ENCODE measurements around the gene ALOX15.
"Not testable (repeated sequence)": the region's sequence is repeated elsewhere in the genome, so short reads cannot be mapped to it uniquely, and the experiment has no call there.

ALOX15 gene

GRCh38 chr17:4645642-4646041, 4.2 kb upstream of the ALOX15 start:
- no peak for DNase-seq

GRCh38 chr17:4643676-4644075, 2.2 kb upstream of the ALOX15 start:
- no peak for DNase-seq

GRCh38 chr17:4642286-4642685, 808 bp upstream of the ALOX15 start:
- no peak for DNase-seq

DNA sequence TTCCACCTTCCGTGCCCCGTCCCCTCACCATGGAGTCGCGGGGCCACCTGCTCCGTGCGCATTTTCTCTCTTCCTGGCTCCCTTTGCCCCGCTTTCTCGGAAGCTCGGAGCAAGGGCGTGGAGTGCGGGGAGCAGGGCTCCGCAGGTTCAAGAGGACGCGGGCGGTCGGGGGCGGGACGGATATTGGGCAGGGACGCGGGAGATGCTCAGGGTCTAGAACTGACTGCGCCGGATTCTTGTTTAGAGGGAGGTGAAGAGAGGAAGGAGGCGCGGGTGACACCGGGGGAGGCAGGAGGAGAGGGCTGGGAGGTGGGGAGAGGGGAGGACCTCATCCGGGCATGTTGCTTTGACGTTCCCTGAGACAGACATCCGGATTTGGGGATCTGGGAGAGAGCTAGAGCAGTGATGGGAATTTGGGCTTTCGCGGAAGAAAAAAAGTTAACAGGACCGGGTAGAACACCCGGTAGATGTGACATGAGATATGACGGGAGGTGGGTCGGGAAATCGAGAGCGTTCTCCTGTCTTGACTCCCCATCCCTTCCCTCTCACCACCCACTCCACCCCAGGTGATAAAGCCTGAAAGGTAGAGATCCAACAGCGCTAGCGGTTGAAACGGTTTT, 799 bp downstream of the ALOX15 start:
- not testable (repeated sequence) for DNase-seq

DNA sequence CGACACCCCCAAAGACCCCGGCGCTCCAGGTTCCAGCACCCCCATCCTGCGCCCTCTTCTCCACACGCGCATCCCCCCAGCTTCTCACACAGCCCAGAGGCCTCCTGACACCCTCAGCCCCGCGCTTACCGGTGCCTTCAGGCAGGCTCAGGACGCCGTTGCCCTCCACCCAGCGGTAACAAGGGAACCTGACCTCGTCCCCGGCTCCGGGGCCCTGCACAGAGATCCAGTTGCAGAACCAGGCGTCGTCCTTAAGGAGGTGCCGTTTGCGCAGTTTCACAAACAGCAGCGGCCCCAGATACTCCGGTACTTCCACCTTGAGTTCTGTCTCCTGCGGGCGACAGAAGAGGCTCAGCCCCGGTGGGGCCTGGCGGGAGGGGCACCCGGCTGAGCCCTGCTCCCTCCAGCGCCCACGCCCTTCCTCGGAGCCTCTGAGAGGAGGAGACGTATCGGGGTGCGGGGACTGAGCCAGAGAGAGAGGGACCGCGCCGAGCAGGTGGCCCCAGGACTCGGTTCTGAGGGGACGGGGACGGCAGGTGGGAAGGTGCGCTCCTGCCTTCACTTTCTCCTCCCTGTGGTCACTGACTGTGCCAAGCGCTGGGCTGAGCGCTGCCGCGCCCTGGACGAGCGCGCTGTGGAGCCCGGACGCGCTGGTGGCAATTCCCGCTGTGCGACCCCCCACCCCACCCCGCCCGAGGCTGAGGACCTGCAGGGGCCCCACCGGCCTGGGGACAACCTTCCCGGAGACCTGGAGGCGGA, 2.0 kb downstream of the ALOX15 start:
- DNase-seq = peak; percentile 52

GRCh38 chr17:4638766-4639165, 2.7 kb downstream of the ALOX15 start:
- not testable (repeated sequence) for DNase-seq

GRCh38 chr17:4636474-4637100, 4.9 kb downstream of the ALOX15 start:
- no peak for DNase-seq

DNA sequence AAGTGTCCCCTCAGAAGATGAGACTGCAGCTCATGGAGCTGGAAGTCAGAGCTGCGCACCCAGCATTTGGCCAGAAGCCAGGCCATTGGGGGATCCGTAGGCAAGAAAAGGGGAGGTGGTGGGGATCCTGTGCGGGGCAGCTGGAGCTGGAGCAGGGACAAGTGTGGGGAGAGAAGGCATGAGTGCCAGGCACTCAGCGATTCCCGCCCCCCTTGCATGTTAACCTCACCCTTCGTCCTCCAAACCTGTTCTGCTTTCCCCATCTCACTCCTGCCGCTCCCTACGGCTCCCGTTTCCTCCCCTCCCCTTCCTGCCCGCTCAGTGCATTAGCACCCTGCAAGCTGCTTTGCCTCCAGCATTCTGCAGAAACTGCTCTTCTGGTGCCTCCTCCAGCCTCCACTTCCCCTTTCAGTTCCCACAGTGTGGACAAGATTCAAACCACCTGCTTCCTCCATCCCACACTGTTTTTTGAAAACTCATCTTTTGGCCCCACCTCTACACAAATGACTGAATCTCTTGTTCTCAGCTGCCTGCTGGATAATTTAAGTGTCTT, 5.6 kb downstream of the ALOX15 start:
- peak; percentile 81 for DNase-seq

DNA sequence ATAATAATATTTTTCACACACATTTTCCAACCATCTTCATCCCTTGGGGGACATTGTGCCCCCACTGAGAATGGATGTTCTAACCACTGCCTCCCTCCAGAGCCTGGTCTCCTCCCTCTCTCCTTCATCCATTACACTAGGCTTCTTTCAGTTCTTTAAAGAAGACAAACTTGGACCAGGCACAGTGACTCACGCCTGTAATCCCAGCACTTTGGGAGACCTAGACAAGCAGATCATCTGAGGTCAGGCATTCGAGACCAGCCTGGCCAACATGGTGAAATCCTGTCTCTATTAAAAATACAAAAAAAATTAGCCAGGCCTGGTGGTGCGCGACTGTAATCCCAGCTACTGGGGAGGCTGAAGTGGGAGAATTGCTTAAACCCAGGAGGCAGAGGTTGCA, 6.5 kb downstream of the ALOX15 start:
- DNase-seq = no peak

- no peak for DNase-seq
Observed at GRCh38 chr17:4633643-4634042, 7.8 kb downstream of the ALOX15 start.

DNA sequence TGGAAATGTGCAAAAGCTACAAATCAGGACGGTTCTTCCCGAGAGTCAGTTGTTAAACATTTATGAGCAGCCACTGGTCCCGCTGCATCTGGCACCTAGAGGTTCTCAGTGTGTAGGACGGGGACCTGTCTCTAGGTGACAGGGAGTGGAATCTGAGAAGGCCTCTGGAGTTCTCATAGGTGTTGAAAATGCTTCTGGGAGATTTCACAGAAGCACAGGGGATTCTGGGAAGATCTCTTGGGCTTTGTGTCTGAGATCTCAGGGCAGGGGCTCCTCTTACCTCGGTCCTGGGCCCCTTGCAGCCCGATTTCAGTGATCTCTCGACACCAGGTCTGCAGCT, 8.9 kb downstream of the ALOX15 start:
- no peak for DNase-seq

DNA sequence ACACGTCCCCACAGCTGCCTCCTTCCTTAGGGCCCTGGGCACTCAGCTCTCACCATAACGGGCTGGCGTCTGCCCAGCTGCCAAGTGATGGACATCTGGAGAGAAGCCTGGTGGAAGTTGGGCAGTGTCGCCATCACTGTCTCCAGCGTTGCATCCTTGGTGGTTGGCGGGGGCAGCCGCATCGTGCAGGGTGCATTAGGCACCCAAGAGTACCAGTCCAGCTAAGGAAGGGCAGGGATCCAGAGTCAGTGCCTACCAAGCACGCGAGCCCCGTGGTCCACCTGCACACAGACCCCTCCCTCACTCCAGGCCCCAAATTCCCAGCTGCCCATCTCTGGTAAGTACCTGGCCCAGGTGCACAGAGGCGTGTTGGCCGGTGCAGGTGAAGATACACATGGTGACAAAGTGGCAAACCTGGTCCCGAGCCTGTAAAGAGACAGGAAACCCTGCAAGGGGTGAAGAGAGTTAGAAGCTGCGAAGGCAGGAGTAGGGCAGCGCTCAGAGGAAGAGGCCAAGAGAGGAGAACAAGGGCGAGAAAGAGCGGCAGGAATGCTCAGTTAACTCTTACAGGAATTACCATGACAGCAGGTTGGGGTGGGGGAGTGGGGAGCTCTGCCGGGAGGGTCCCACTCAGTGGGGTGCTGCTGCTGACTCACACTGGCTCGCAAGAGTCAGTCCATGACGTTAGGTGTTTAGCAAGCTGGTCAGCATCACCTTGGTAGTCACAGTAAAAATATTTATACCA, 9.5 kb downstream of the ALOX15 start:
- DNase-seq = no peak

DNA sequence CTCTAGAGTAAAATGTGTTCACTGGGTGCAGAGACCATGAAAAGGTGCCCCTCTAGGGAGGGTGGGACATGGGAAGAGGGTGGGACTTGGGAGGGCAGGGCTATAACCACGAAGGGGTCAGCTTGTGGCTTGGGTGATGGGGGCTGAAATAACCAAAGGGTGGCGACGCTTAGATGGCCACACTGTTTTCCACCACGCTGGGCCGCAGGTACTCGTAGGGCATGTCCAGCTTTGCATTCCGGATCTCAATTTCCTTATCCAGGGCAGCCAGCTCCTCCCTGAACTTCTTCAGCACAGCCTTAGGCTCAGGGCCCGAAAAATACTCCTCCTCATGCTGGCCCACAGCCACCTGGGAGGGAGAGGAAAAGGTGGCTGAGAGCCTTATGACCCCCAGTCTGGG, 10.0 kb downstream of the ALOX15 start:
- no peak for DNase-seq

GRCh38 chr17:4626734-4627256, 14.7 kb downstream of the ALOX15 start:
- no peak for DNase-seq

GRCh38 chr17:4625181-4625617, 16.3 kb downstream of the ALOX15 start:
- DNase-seq = no peak

DNA sequence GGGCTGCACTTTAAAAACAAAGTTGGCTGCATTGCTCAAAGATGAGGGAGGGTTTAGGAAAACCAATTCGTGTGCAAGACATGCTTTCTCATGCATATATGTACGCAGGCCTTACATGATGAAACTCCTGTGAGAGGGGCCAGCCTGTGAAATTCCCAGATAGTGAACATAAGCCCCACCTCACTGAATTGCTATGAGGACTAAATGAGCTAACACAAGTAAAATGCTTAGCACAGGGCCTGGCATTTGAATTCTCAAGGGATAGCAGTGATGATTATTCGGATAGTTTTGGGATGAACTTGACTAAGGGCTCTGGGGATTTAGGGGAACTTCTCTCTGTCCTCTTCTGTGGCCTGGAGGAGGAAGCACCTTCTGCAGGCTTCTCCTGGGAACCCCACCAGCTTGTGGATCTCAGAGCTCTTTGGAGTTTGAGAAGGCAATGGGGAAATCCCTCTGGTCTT, 17.0 kb downstream of the ALOX15 start:
- not testable (repeated sequence) for DNase-seq

DNA sequence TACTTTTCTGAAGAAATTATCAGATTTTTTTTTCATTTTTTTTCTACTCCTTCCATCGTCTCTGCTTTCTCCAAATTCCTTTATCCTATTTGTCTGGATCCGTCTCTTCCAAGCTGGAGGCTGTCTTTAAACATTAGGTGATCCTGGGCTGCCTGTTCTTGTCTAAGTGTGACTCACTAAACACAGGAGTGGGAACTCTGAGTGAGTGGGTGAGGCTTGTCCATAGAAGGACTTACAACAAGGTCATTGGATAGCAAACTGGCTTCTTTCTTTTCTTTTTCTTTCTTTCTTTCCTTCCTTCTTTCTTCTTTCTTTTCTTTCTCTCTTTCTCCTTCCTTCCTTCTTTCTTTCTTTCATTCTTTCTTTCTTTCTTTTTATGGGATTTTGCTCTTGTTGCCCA, 18.2 kb downstream of the ALOX15 start:
- no peak for DNase-seq

DNA sequence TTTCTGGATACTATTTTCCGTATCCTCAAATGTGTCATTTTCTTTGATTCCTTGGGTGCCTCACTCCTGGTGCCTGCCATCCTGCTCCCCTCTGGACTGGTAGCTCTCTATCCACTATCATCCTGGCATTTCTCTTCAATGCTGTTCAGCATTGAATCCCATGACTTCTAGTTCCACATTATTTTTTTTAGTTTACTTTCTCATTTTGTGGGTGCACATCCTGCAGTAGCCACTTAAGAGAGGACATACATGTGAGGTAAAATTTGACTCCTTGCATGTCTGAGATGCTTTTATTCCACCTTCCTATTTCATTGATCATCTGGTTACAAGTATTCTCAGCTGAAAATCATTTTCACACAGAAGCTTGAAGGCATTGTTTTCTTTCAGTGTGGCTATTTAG, 19.1 kb downstream of the ALOX15 start:
- DNase-seq = no peak

GRCh38 chr17:4620531-4621101, 20.9 kb downstream of the ALOX15 start:
- DNase-seq = no peak

DNA sequence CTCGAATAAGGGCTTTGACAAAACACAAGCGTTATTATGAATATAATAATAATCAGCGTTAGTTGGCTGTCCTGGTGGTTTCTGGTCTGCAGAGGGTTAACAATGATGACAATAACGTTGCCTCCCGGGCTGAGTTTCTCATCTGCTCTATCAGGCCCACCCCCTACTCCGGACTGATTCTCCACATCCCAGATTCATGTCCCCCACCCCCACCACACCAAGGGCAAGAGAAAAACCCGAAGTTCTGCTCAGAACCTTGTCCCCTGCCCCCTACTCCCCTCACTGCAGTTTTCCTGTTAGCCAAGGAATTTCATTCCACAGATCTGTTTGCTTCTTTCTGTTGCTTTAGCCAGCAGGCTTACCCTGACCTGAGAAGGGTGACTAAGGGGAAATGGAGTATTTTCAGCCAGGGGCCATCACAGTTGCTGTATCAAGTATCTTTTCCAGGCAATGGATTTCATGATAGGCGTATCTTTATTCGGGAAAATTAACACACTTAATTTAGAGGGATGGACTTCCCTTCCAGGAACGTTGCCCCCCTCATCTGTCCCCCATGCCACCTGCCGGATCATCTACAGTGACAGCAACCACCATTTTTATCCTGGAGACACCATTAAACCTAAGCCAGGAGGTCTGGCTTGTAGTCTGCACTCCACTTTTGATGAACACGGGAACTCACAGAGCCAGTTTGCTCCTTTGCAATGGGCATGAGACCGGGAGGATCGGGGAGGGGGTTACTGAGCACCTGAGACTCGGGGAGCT, 23.7 kb downstream of the ALOX15 start:
- no peak for DNase-seq

GRCh38 chr17:4617090-4617489, 24.4 kb downstream of the ALOX15 start:
- no peak for DNase-seq

DNA sequence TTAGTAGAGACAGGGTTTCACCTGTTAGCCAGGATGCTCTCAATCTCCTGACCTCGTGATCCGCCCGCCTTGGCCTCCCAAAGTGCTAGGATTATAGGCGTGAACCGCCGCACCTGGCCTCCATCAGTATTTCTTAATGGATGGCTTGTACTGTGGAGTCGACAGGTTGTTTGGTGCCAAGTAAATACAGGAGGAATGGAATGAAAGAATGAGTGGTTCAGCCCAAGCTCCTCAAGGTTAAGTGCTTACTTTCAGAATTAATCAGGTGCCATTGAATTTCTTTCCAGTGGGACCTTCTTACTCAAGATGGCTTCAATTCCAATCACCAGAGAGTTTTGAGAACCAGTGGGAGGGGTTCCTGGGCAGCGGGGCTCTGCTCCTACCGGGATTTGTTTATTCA, 25.0 kb downstream of the ALOX15 start:
- no peak for DNase-seq

Data from GDM1 (cell line).